Measurements from ENCODE around the gene NDUFA5.

Gene NDUFA5

DNA sequence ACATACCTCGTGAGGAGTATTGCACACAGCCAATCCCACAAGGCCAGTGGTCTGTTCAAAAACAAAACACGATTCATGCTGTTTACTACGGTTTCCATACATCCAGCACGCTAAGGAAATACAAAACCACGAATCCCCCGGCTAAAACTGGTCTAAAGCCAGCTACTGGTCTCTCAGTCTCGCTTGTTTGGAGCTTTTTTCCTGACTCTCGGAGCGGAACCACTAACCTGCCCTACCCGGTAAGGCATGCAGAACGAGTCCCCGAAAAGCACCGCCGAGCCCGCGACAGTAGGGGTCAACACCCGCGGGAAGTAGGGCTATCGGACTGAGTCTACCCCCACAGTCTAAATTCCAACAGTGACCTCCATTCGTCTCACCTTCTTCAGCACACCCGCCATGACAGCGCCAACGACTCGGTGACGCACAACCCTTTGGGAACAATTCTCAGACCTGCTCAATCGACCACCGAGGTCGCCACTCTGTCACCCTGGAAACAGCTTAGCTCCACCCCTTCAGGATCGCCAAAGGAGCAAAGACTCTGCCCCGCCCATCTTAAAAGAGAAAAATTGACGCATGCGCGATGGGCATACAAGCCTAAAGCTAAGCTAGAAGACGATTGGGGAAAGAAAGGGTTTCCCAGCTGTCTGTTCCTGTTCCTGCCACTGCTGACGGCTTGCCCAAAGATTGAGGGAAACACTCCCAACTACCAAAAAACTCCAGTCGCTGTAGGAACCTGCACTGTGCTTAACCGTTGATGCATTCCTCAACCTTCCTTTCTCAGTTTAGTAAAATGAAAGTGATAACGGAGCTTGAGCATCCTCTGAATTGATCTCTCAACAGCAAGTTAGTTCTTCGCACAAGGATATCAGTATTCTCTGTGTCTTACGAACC, at the start of gene NDUFA5:
NDUFA5 (minus strand) TSS at position 421 of the 891 bp plus-strand sequence; CDS start at position 398, 23 bp downstream.
- peak; percentile 88 to 95 for DNase-seq (ENCODE audit: extremely low read depth in 1 of 2, low read depth in 1 of 2)

DNA sequence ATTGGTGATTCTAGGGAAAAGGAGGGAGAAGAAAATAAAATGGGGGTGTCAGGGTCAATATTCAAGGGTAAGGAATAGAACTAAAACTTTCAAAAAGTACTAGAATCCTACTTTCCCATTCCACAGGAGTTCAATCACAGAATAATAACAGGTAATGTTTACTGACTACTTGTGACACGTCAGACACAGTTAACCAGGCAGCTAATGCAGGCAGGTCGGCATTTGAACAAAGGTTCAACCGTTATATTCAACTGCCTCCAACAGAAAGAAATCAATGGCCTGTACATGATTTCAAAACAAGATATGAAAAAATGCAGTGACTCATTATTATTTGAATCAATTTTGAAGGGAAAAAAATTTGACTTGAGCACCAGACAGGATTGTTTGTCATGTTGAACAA, 47.1 kb upstream of the NDUFA5 start:
- no peak for DNase-seq (ENCODE audit: extremely low read depth in 1 of 2, low read depth in 1 of 2)

DNA sequence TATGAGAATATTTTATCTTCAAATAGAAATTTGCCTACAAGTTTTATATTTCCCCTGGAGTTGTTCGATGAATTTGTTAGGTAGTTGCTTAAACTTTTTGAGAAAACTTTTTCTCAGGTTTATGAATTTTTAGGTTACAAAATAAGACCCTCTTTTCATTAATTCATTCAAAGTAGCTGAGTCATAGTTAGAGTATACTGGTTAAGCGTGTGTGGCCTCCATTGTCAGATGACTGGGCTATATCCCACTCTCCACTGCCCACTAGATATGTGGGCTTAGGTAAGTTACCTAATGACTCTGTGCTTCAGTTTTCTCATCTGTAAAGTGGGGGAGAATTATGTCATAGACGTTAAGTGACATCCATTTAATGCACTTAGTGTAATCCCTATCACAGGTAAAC, 45.0 kb upstream of the NDUFA5 start:
- no peak for DNase-seq (ENCODE audit: extremely low read depth in 1 of 2, low read depth in 1 of 2)

DNA sequence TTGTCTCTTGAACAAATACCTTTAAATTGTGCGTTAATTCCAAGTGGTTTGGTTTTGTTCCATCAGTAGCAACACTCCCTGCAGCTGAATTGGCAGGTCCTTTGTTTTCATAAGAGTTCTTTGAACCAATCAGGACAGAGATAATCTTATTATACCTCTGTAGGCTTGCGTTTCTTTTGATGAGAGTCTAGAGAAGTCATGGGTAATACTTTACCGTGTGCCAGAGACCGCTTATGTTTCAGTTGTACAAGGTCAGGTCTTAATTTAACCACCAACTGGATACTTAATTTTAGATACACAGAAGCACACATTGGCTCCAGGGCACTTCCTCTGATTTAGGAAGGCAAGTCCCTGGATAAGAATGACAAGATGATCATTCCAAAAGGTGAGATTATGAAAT, 43.9 kb upstream of the NDUFA5 start, which contains the start of gene ASB15:
ASB15 (plus strand) TSS at position 292 of the 400 bp plus-strand sequence. CDS start 12,682 bp downstream, outside the sequence.
- no peak for DNase-seq (ENCODE audit: extremely low read depth in 1 of 2, low read depth in 1 of 2)

DNA sequence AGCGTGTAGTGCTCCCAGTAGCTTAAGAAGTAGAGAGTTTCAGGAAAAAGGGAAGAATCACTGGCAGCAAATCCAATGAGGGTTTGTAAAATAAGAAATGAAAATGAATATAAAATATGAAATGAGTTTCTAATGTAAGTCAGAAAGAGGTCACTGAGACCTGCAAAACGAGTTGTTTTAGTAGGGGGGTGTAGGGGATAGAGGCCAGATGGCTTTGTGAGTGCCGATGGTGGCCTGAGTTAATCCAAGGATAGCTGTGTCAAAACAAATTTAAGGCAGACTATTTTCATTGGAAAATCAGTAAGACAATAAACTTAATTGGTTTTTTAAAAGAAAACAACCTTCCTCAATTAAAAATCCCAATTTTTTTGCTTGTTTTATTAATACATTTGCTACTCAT, 43.3 kb upstream of the NDUFA5 start:
- DNase-seq (ENCODE audit: extremely low read depth in 1 of 2, low read depth in 1 of 2): no peak

DNA sequence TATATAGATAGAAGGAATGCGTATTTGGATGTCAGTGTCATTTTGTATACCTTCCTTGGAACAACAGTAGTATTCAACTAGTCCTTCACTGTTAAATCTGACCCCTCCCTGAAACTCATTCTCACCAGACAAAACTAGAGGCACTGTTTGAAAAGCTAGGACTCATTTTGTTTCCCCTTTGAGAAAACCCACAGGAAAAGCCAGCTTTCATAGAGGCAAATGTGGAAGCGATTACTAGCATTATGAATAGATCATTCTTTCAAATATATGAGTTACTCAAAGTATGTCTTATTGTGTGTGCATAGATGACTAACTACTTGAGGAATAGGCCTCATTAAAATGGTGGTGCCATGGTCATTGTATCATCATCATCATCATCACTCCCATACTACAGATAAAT, 42.1 kb upstream of the NDUFA5 start:
- no peak for DNase-seq (ENCODE audit: extremely low read depth in 1 of 2, low read depth in 1 of 2)

DNA sequence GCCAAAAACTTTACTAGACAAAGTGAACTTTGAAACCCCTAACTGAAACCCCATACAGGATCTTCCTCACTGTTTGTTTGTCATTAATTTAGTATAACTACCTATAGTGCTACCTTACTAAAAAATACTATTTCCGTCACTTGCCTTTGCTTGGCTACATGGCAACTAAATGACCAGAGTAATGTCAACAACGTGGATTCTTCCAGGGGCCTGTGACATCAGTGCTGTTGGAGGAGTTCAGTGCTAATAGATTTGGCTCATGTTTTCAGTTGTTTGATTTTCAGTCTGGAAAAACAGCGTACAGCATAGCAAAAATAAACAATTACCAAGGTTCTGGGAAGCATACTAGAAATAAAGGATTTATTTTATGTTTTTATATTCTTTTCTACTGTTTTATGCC, 41.0 kb upstream of the NDUFA5 start:
- DNase-seq (ENCODE audit: extremely low read depth in 1 of 2, low read depth in 1 of 2): no peak

DNA sequence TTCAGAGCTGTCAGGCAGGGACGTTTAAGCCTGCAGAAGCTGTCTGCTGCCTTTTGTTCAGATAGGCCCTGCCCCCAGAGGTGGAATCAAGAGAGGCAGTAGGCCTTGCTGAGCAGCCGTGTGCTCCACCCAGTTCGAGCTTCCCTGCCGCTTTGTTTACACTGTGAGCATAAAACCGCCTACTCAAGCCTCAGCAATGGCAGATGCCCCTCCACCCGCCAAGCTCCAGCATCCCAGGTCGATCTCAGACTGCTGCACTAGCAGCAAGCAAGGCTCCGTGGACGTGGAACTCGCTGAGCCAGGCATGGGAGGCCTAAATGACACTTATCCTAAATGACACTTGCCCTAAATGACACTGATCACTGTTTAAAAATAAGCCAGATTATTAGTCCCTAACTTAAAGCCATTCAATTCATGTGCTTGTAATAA, 37.2 kb upstream of the NDUFA5 start:
- DNase-seq (ENCODE audit: extremely low read depth in 1 of 2, low read depth in 1 of 2): no peak

DNA sequence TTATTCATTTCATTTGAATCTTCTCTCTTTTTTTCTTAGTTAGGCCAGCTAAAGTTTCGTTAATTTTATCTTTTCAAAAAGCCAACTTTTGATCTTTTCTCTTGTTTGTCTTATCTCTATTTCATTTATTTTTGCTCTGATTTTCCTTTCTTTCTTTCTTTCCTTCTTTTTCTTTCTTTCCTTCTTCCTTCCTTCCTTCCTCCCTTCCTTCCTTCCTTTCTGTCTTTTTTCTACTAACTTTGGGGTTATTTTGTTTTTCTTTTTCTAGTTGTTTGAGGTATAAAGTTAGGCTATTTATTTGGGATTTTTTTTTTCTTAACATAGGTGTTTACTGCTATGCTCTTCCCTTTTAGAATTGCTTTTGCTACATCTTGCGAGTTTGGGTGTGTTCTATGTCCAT, 30.8 kb upstream of the NDUFA5 start:
- DNase-seq (ENCODE audit: extremely low read depth in 1 of 2, low read depth in 1 of 2): no peak

DNA sequence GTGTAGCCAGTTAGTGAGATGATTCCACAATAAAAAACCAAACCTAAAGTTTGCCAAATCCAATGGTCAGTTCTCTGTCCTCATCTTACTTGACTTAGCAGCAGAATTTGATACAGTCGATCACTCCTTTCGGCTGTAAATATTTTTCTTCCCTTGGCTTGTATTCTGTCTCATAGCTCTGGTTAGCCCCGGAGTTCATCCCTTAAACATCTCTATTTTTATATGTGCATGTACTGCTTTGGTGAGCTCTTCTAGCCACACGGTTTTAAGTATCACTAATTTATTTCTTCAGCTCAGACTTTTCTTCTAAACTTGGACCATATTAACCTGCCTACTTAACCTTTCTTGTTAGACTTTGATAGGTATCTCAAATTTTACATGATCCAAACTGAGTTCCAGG, 26.2 kb upstream of the NDUFA5 start:
- no peak for DNase-seq (ENCODE audit: extremely low read depth in 1 of 2, low read depth in 1 of 2)

DNA sequence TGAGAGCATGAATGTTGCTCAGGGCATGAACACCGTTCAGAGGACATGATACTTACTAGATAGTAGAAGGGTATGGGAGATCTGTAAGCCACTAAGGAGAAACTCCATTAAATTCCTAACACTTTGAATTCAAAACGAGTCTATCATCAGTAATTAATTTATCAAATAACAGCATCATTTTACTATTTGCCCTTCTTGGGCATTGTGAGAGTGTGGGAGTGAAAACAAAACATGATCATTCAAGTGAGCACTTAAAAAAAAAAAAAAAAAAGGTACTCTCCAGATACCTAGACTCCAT, 23.5 kb upstream of the NDUFA5 start:
- no peak for DNase-seq (ENCODE audit: extremely low read depth in 1 of 2, low read depth in 1 of 2)

DNA sequence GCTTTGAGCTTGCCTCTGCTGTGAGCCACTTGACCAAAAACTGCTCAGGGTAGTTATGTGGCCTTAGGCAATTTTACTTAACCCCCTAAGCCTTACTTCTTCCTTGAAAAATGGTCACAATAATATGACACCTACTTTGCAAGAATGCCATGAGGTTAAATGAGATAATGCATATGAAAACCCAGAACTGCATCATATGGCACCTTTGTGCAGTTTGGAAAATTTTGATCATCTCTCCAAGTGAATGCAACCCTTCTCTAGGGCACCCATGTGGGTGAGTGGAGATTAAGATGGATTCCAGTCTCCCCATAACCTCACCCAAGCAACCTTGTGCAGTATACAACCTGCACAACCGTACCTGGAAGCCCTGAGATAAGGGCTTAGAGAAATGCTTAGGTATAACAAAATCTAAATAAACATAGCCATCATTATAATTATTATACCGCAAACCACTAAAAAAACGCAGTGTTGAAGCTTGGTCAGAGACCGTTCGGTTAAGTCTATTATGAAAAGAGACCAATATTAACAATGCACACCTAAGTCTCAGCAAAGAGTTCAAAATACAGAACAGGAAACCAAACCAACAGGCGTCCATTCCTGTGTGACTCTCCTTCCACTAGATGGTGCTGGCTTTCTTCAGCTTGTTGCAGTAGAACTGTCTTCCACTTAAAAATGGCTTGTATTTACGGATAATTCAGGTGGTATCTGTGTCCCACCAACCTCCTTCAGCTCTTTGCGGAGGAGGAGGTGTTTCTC, 23.0 kb upstream of the NDUFA5 start:
- no peak for DNase-seq (ENCODE audit: extremely low read depth in 1 of 2, low read depth in 1 of 2)

DNA sequence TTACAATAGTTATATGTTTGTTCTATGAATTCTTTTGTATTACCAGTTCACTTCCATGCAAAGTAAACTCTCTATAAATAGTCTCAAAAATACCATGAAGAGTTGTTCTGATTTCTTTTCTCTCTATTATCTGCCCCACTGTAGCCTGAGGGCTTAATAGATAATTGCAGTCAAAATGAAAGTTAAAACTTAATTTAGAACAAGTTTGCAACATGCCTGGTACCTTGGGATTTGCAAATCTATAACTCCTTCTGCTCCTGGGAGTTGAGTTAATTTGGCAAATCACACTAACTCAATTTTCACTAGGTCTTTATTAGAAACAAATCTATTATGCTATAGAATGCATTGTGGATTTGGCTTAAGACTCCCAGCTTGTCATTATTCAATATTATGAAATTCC, 21.8 kb upstream of the NDUFA5 start:
- no peak for DNase-seq (ENCODE audit: extremely low read depth in 1 of 2, low read depth in 1 of 2)

DNA sequence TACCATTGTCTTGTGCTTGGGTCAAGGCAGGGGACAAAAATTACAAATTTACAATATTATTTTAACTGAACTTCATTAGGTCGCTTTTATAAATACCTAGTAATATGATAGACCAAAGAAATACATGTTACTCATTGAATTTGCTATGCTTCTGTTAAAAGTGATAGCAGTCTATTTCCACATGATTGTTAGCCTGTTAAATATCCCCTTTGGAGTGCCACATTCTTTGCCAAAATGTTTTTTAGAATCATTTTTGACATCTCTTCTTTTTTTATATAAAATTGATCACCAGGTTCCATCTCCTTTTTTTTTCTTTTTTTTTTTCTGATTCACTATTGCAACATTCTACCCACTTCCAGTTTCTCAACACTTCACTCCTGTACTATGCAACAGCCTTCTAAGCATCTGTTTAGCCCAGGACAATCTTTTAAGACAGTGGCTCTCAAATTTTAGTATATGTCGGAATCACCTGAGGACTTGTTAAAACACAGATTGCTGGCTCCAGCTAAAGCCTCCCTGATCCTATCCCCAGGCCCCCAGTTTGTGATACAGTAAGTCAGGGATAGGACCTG, 16.4 kb upstream of the NDUFA5 start:
- DNase-seq (ENCODE audit: extremely low read depth in 1 of 2, low read depth in 1 of 2): no peak

DNA sequence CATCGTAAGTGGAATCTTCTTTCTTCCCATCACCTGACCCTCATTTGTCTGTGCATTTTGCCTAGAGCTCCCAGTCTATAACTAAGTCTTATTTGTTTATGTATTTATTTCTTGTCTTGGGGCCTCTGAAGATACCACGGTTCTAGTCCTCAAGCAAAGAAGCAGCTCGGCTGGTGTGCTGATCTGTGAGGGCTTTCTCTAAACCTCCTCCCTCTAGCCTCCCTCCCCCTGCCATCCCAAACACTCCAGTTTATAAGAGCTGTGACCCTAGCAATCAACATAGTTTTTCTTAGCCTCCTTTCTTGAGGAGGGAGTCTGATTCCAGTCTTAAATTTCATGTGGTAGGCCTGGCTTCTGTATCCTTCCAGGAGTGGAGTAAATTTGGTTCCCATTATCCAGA, 15.7 kb upstream of the NDUFA5 start:
- DNase-seq (ENCODE audit: extremely low read depth in 1 of 2, low read depth in 1 of 2): no peak

DNA sequence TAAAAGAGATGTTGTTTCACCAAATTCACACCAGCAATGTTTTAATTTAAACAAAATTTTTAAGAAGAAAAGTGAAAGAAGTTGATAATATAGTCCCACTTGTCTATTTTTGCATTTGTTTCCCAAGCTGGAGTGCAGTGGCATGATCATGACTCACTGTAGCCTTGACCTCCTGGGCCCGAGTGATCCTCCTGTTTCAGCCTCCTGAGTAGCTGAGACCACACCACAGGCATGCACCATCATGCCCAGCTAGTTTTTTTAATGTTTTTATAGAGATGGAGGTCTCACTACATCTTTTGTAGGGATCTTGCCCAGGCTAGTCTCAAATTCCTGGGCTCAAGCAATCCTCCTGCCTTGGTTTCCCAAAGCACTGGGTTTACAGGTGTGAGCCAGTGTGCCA, 14.1 kb upstream of the NDUFA5 start:
- no peak for DNase-seq (ENCODE audit: extremely low read depth in 1 of 2, low read depth in 1 of 2)

DNA sequence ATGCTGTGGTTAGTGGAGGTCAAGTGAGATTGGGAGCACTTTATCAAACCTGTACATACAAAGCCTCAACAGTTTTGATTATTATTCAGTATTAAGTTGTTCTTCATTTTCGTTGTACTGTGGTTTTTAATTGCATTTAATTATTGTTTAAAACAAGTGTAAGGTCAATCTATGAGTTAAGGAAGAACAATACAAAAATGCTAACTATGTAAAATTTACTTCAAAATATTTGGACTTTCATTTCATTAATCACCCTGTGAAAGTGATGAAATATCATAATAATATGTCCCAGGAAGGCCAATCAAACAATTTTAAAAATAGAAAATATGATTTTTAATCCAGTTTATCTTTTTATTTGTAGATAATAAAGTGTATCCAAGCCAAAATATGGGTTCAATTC, 13.6 kb upstream of the NDUFA5 start:
- no peak for DNase-seq (ENCODE audit: extremely low read depth in 1 of 2, low read depth in 1 of 2)

DNA sequence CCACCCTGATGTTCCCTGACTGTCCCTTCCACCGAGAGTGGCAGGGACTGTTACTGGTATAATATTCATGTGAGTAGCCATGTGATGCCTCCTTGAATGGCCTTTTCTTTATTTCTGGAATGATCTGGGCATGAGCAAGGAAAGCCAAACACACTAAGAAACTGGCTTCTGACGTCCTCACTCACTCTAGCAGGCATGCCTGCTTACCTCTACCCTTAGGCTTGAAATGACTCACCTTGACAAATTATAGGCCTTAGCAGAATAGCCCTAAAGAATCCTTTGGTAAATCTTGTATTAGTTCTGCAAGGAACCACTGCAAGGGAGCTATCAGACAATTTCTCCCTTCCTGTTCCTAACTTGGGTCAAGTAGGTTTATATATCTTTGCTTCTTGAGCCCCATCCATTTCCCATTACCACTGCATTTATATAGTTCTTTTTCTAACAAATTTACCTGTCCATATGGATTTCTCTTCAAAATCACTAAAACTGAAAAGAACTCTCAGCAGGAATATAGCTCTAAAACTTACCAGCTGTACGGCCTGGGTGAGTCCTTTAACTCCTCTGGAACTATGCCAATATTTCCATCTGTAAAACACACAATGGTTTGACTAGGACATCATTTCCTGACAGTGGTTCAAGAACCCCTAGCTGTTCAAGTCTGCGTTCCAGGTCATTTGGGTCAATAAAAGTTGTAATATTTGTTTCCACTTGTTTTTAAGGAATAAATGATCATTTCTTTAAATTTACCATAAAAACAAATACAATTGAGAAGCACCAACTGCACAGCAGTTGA, 13.0 kb upstream of the NDUFA5 start:
- no peak for DNase-seq (ENCODE audit: extremely low read depth in 1 of 2, low read depth in 1 of 2)

DNA sequence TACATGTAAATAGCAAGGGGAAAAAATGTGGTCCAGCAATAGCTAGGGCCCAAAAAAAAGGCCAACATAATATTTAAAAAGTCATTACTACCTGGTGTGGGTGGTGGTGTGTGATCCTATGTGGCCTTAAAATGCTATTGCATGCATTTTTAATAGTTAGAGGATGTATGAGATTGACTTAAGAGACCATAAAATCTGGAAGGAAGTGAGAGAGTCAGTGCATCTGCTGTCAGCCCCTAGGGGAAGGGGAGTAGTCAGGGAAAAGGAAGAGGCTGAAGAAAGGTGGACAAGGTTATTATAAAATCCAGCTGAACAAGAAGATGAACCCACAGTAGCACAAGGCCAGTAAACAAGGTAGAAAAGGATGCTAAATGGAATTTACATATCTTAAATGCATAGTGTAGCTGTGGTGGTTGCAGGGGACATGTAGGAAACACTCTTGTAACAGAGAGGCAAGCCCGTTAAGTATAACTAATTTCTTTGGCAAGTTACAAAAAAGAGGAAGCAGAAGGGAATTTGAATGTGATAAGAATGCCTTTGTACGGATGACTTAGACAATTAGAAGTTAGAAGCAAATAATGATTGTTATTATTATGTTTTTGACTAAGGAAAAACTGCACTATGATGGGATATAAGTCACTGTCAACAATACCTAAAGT, 11.9 kb upstream of the NDUFA5 start:
- no peak for DNase-seq (ENCODE audit: extremely low read depth in 1 of 2, low read depth in 1 of 2)

DNA sequence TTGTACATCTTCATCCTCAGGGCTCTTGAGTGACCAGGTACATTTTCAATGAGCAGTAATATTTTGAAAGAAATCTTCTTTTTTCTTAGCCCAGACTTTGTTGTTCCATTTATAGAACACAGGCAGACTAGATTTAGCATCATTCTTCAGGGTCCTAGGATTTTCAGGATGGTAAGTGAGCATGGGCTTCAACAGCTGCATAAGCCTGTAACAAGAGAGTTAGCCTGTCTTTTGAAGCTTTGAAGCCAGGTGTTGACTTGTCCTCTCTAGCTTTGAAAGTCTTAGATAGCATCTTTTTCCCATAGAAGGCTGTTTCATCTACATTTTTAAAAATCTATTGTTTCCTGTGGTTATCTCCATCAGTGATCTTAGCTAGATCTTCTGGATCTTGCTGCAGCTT, 4.5 kb upstream of the NDUFA5 start:
- DNase-seq (ENCODE audit: extremely low read depth in 1 of 2, low read depth in 1 of 2): no peak

Measured in activated CD8-positive, alpha-beta memory T cell treated with anti-CD3 and anti-CD28 coated beads for 1 hour (primary cell).